Muscle of leg (tissue), 11 donors: ENCODE results near the gene FBXL20. TPM values are rescaled to one million over a fixed set of nuclear protein-coding genes. Genes with fewer than 3 reads are reported as not detected.
"Not testable (repeated sequence)": the region's sequence is repeated elsewhere in the genome, so short reads cannot be mapped to it uniquely, and the experiment has no call there.

Experiments used
- DNase-seq: peaks from one replicate; pipeline ENCODE4 v3.0.0; 2013
- H3K27ac ChIP-seq: one replicate; pipeline ENCODE4 v1.5.1; 2013; ENCODE audit warnings: mild to moderate bottlenecking, low read length, control low read depth
- H3K27me3 ChIP-seq: one replicate; pipeline ENCODE4 v1.6.1; 2013; ENCODE audit warnings: low read length; ENCODE audit not compliant: control insufficient read depth, insufficient read depth
- H3K36me3 ChIP-seq: one replicate; pipeline ENCODE4 v1.6.1; 2013; ENCODE audit warnings: low read length; ENCODE audit not compliant: control insufficient read depth, insufficient read depth
- H3K4me1 ChIP-seq: one replicate; pipeline ENCODE4 v1.6.1; 2013; ENCODE audit warnings: low read length; ENCODE audit not compliant: control insufficient read depth, insufficient read depth
- H3K4me3 ChIP-seq: one replicate; pipeline ENCODE4 v1.5.1; 2013; ENCODE audit warnings: low read length, control low read depth
- H3K9me3 ChIP-seq: replicated peaks from 2 replicates; pipeline ENCODE4 v1.6.1; 2013; ENCODE audit warnings: low read depth, low read length; ENCODE audit not compliant: control insufficient read depth
- WGBS: methylation state at CpG from one replicate; pipeline ENCODE4 v1.1.5; 2013; ENCODE audit warnings: missing lambda C conversion rate; ENCODE audit not compliant: insufficient coverage; 5-methylcytosine and 5-hydroxymethylcytosine counted together
- polyA plus RNA-seq, 8 donors: library from polyadenylated mRNA; unstranded; fragments of 120-200 nt; gene quantifications; one replicate each; pipeline versions ENCODE4 v1.2.1 to v1.2.3, GENCODE V29; 2013; ENCODE audit warnings: inconsistent platforms in 1 of 8, low replicate concordance in 1 of 8; ENCODE audit not compliant: insufficient read length in 8 of 8, insufficient read depth in 1 of 8
- total RNA-seq: library from RNA; stranded (reverse); fragments of 120-200 nt; gene quantifications from one replicate; pipeline ENCODE4 v1.2.4, GENCODE V29; 2013

The FBXL20 gene
- total and polyA plus RNA-seq, 9 donors = 5.0 to 8.1 (median 5.9) TPM

- DNase-seq = no peak
- no peak overlapping the region for H3K27ac ChIP-seq
- no CpG with 5 or more reads among the region's 5 CpGs for WGBS
Measured at GRCh38 chr17:39391448-39391847, 10.0 kb downstream of the FBXL20 start.

GRCh38 chr17:39385040-39385439 is 16.4 kb downstream of the FBXL20 start:
- H3K4me1 ChIP-seq = no peaks in the 10 kb centered on the region
- WGBS = no CpG with 5 or more reads among the region's 6 CpGs

More at GRCh38 chr17:39391448-39391847, 10.0 kb downstream of the FBXL20 start:
- H3K36me3 ChIP-seq = no peaks in the 10 kb centered on the region
- H3K4me1 ChIP-seq = no peaks in the 10 kb centered on the region
- H3K27me3 ChIP-seq = no peaks in the 10 kb centered on the region
- H3K9me3 ChIP-seq = no peaks in the 10 kb centered on the region
- H3K4me3 ChIP-seq = no peak overlapping the region

GRCh38 chr17:39380144-39380543 is 21.3 kb downstream of the FBXL20 start:
- no peak for DNase-seq
- Histone ChIP-seq H3K27me3 (no peaks in the 10 kb centered on the region), H3K9me3 (no peaks in the 10 kb centered on the region), H3K4me3 (no peak overlapping the region), H3K27ac (no peak overlapping the region), H3K36me3 (no peaks in the 10 kb centered on the region), H3K4me1 (no peaks in the 10 kb centered on the region)
- 82% methylated on average over 1 of the region's 2 CpGs for WGBS

More at GRCh38 chr17:39385040-39385439, 16.4 kb downstream of the FBXL20 start:
- Histone ChIP-seq H3K36me3 (no peaks in the 10 kb centered on the region), H3K4me3 (no peak overlapping the region), H3K27ac (no peak overlapping the region), H3K9me3 (no peaks in the 10 kb centered on the region), H3K27me3 (no peaks in the 10 kb centered on the region)
- DNase-seq = no peak

- no peak overlapping the region for H3K4me3 ChIP-seq
- H3K4me1 ChIP-seq = no peaks in the 10 kb centered on the region
- no peaks in the 10 kb centered on the region for H3K9me3 ChIP-seq
- H3K36me3 ChIP-seq = no peaks in the 10 kb centered on the region
- no peaks in the 10 kb centered on the region for H3K27me3 ChIP-seq
- no peak for DNase-seq
- 100% methylated on average over 1 of the region's 2 CpGs for WGBS
- no peak overlapping the region for H3K27ac ChIP-seq
Measured at GRCh38 chr17:39376434-39376833, 25.0 kb downstream of the FBXL20 start.

- H3K27me3 ChIP-seq, H3K9me3 ChIP-seq, H3K4me3 ChIP-seq, H3K4me1 ChIP-seq, DNase-seq, H3K27ac ChIP-seq, H3K36me3 ChIP-seq: not testable (repeated sequence)
- no CpG with 5 or more reads among the region's 4 CpGs for WGBS
Measured at GRCh38 chr17:39367805-39368204, 33.6 kb downstream of the FBXL20 start.

- no peak overlapping the region for H3K4me3 ChIP-seq
- peak overlapping the region; percentile 62 for H3K27ac ChIP-seq
- H3K4me1 ChIP-seq = no peaks in the 10 kb centered on the region
- H3K9me3 ChIP-seq = no peaks in the 10 kb centered on the region
- no CpG with 5 or more reads among the region's 5 CpGs for WGBS
- H3K36me3 ChIP-seq = no peaks in the 10 kb centered on the region
- no peak for DNase-seq
- H3K27me3 ChIP-seq = no peaks in the 10 kb centered on the region
Measured at GRCh38 chr17:39365872-39366271, 35.6 kb downstream of the FBXL20 start.

GRCh38 chr17:39365242-39365641 is 36.2 kb downstream of the FBXL20 start:
- no peaks in the 10 kb centered on the region for H3K4me1 ChIP-seq
- WGBS = 38% methylated on average over 3 of the region's 4 CpGs
- no peak overlapping the region for H3K4me3 ChIP-seq

GRCh38 chr17:39364236-39365025 is 37.0 kb downstream of the FBXL20 start:
- Histone ChIP-seq H3K9me3 (no peaks in the 10 kb centered on the region), H3K27ac (no peak overlapping the region), H3K4me3 (no peak overlapping the region), H3K27me3 (no peaks in the 10 kb centered on the region), H3K4me1 (no peaks in the 10 kb centered on the region), H3K36me3 (no peaks in the 10 kb centered on the region)
- DNase-seq = peak; percentile 16
- WGBS = no CpG with 5 or more reads among the region's 8 CpGs

More at GRCh38 chr17:39365242-39365641, 36.2 kb downstream of the FBXL20 start:
- no peaks in the 10 kb centered on the region for H3K36me3 ChIP-seq
- no peaks in the 10 kb centered on the region for H3K9me3 ChIP-seq
- peak overlapping the region; percentile 62 for H3K27ac ChIP-seq
- peak; percentile 81 for DNase-seq
- no peaks in the 10 kb centered on the region for H3K27me3 ChIP-seq

- DNase-seq = no peak
- H3K4me3 ChIP-seq = no peak overlapping the region
- H3K36me3 ChIP-seq = no peaks in the 10 kb centered on the region
- H3K27ac ChIP-seq = no peak overlapping the region
- H3K4me1 ChIP-seq = no peaks in the 10 kb centered on the region
- no peaks in the 10 kb centered on the region for H3K27me3 ChIP-seq
- H3K9me3 ChIP-seq = no peaks in the 10 kb centered on the region
- WGBS = no CpG with 5 or more reads among the region's 1 CpG
Measured at GRCh38 chr17:39361064-39361463, 40.4 kb downstream of the FBXL20 start.

- no CpG with 5 or more reads among the region's 3 CpGs for WGBS
- Histone ChIP-seq H3K36me3 (no peaks in the 10 kb centered on the region), H3K27ac (no peak overlapping the region), H3K4me3 (no peak overlapping the region), H3K9me3 (no peaks in the 10 kb centered on the region), H3K27me3 (no peaks in the 10 kb centered on the region), H3K4me1 (no peaks in the 10 kb centered on the region)
- DNase-seq = no peak
Measured at GRCh38 chr17:39360537-39360936, 40.9 kb downstream of the FBXL20 start.
